Measurements from ENCODE around the gene PCSK4. TPM values are rescaled to one million over a fixed set of nuclear protein-coding genes. Genes with fewer than 3 reads are reported as not detected.

The PCSK4 gene
- polyA plus RNA-seq, 1 experiment, result 1.3 TPM

- H3K4me3 ChIP-seq (ENCODE audit: low read depth, low read length), result no peak overlapping the region
- no peak for DNase-seq (ENCODE audit: low read depth)
- TF ChIP-seq, protein P1, sequence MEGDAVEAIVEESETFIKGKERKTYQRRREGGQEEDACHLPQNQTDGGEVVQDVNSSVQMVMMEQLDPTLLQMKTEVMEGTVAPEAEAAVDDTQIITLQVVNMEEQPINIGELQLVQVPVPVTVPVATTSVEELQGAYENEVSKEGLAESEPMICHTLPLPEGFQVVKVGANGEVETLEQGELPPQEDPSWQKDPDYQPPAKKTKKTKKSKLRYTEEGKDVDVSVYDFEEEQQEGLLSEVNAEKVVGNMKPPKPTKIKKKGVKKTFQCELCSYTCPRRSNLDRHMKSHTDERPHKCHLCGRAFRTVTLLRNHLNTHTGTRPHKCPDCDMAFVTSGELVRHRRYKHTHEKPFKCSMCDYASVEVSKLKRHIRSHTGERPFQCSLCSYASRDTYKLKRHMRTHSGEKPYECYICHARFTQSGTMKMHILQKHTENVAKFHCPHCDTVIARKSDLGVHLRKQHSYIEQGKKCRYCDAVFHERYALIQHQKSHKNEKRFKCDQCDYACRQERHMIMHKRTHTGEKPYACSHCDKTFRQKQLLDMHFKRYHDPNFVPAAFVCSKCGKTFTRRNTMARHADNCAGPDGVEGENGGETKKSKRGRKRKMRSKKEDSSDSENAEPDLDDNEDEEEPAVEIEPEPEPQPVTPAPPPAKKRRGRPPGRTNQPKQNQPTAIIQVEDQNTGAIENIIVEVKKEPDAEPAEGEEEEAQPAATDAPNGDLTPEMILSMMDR (IDR thresholded peaks at IDR 0.05; ENCODE audit: insufficient read depth, low read depth, low read length), result no peak
- H3K27me3 ChIP-seq (ENCODE audit: control insufficient read depth, insufficient read depth, low read length), result peaks cover 7% of the 10 kb centered on the region
- ChIA-PET POLR2A (no interaction called here), CTCF (interaction anchor here (0.8 to 1.3 kb wide), 2 partner anchors 22 to 54 kb away, joined by 3 read pairs; no protein-coding TSS in a partner anchor)
- no peaks in the 10 kb centered on the region for H3K36me3 ChIP-seq (ENCODE audit: control insufficient read depth, insufficient read depth, low read length)
Measured at GRCh38 chr19:1492474-1493006, 2.4 kb upstream of the PCSK4 start.

DNA sequence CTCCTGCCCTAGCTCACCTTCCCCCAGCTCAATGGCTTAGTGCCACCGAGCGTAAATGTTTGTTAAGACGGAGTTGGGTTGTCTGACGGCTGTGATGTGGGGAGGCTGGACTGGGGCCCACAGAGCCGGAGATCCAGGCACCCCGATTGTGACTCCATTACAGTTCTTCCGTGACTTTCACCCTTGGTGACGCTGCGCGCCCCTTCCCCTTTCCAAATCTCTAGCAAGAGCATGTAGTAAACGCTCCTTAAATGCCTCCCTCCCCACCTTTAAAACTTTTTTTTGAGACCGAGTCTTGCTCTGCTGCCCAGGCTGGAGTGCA is 1.7 kb upstream of the PCSK4 start:
- peaks cover 7% of the 10 kb centered on the region for H3K27me3 ChIP-seq (ENCODE audit: control insufficient read depth, insufficient read depth, low read length)
- no peak overlapping the region for H3K4me3 ChIP-seq (ENCODE audit: low read depth, low read length)
- ChIA-PET POLR2A (no interaction called here), CTCF (interaction anchor here (1.1 to 1.3 kb wide), 2 partner anchors 11 to 23 kb away, joined by 3 read pairs; no protein-coding TSS in a partner anchor)
- H3K36me3 ChIP-seq (ENCODE audit: control insufficient read depth, insufficient read depth, low read length), result no peaks in the 10 kb centered on the region
- TF ChIP-seq, protein P1 (IDR thresholded peaks at IDR 0.05; ENCODE audit: insufficient read depth, low read depth, low read length), result no peak
- DNase-seq (ENCODE audit: low read depth), result no peak

GRCh38 chr19:1491114-1491848 is 1.1 kb upstream of the PCSK4 start, which contains the start of gene REEP6:
Gene REEP6 (plus strand): TSS chr19:1491181. CDS start chr19:1491270, 89 bp downstream.
- TF ChIP-seq, protein P1 (IDR thresholded peaks at IDR 0.05; ENCODE audit: insufficient read depth, low read depth, low read length), result no peak
- CTCF ChIA-PET, result interaction anchor here (0.6 to 1.3 kb wide), 7 partner anchors 11 to 212 kb away, joined by 3 to 6 read pairs (median 3); no protein-coding TSS in a partner anchor
- DNase-seq (ENCODE audit: low read depth), result no peak
- no peaks in the 10 kb centered on the region for H3K36me3 ChIP-seq (ENCODE audit: control insufficient read depth, insufficient read depth, low read length)
- H3K27me3 ChIP-seq (ENCODE audit: control insufficient read depth, insufficient read depth, low read length), result peaks cover 4% of the 10 kb centered on the region
- H3K4me3 ChIP-seq (ENCODE audit: low read depth, low read length), result peak within 1 kb of the TSS; percentile 61
- POLR2A ChIA-PET, result interaction anchor here (0.6 kb wide), 1 partner anchor 54 kb away, joined by 7 read pairs; no protein-coding TSS in a partner anchor

DNA sequence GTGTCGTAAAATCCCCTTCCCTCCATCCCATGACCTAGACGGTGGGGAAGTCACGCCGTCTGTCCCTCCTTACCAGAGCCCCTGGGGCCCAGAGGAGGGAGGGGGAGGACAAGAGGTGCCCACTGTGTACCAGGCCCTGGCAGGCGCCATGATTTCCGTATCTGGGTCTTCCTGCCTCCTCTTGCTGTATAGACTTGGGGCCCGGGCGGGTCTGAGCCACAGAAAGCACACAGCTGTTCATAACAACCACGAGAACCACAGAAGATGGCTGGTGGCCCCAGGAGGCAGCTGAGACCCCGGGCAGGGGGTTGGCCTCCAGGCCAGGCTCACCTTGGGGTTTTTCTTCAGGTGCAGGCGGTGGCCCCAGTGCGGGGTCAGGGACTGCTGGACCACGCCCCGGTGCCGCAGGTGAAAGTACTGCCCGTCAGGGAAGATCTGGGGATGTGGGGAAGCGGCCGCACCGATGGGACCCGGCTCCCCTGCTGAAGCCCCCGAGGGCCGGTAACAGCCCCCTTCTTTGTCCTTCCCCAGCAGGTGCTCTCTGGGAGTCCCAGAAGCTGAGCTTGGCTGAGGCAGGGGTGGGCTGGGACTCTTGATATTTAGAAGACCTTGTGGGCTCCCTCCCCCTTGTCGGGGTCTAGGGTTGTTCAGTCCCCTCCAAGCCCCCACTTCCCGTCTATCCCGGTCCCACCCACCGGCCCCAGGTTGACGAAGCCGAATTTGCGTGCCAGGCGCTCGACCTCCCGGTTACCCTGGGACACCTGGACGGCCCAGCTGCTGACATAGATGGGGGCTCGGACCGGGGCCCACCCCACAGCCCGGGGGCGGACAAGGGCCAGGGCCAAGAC is 463 bp downstream of the PCSK4 start:
- ChIA-PET POLR2A (no interaction called here), CTCF (interaction anchor here (1.2 kb wide), 1 partner anchor 11 kb away, joined by 4 read pairs; no protein-coding TSS in a partner anchor)
- TF ChIP-seq, protein P1 (IDR thresholded peaks at IDR 0.05; ENCODE audit: insufficient read depth, low read depth, low read length), result no peak
- Histone ChIP-seq H3K4me3 (ENCODE audit: low read depth, low read length) (peak overlapping the region; percentile 61), H3K27me3 (ENCODE audit: control insufficient read depth, insufficient read depth, low read length) (peaks cover 4% of the 10 kb centered on the region), H3K36me3 (ENCODE audit: control insufficient read depth, insufficient read depth, low read length) (no peaks in the 10 kb centered on the region)
- DNase-seq (ENCODE audit: low read depth), result no peak

DNA sequence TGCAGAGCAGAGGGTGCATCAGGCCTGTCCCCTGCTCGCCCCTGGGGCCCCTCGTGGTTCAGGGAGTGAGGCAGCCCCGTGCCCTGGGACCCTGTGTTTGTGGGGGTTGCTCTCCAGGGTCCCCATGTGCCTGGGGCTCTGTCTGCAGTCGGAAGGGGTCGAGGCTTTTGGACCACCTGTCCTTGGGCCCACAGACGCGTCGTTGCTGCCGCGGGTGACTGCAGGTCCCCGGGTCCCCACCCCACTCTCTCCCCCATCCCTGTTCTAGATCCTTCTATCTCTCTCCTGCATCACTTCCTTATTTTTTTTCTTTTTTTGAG is 1.9 kb downstream of the PCSK4 start:
- TF ChIP-seq, protein P1 (IDR thresholded peaks at IDR 0.05; ENCODE audit: insufficient read depth, low read depth, low read length), result no peak
- H3K27me3 ChIP-seq (ENCODE audit: control insufficient read depth, insufficient read depth, low read length), result peaks cover 4% of the 10 kb centered on the region
- H3K36me3 ChIP-seq (ENCODE audit: control insufficient read depth, insufficient read depth, low read length), result no peaks in the 10 kb centered on the region
- ChIA-PET CTCF (no interaction called here), POLR2A (no interaction called here)
- DNase-seq (ENCODE audit: low read depth), result no peak
- no peak overlapping the region for H3K4me3 ChIP-seq (ENCODE audit: low read depth, low read length)

All from BJ (cell line).